Stimulated activated CD8-positive, alpha-beta memory T cell treated with anti-CD3 and anti-CD28 coated beads, Interleukin-12 subunit alpha, Interleukin-12 subunit beta, amount 100 ng/mL, for 24 hours (primary cell): ENCODE data around the gene MYH16.
"Not testable (repeated sequence)": the region's sequence is repeated elsewhere in the genome, so short reads cannot be mapped to it uniquely, and the experiment has no call there.

ENCODE experiments used
- DNase-seq: peaks from one replicate; pipeline ENCODE4 v3.0.0-alpha.2; 2020; ENCODE audit errors: extremely low read depth

Gene MYH16

GRCh38 chr7:99272476-99273045 is at the start of gene MYH16:
Gene MYH16 (plus strand): TSS chr7:99272839.
- no peak for DNase-seq

DNA sequence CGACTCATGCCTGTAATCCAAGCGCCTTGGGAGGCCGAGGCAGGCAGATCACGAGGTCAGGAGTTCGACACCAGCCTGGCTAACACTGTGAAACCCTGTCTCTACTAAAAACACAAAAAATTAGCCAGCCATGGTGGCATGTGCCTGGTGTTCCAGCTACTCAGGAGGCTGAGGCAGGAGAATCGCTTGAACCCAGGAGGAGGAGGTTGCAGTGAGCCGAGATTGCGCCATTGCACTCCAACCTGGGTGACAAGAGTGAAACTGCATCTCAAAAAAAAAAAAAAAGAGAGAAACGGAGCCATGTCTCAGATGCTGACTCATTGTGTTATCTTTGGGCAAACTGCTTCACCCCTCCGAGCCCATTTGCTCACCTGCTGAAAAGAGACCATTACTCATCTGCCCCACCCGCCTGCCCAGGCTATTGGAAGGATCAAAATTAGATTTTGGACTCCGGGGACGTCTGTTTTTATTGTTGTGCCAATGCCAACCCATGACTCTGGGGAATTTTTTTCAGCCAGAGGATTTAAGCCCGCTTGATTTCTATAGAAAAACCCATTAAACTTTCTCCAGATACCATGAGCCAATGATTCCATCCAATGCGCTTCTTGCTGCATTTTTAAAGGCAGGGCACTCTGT is 48.3 kb upstream of the MYH16 start:
- DNase-seq = not testable (repeated sequence)

GRCh38 chr7:99224899-99225265 is 47.8 kb upstream of the MYH16 start:
- DNase-seq = no peak

DNA sequence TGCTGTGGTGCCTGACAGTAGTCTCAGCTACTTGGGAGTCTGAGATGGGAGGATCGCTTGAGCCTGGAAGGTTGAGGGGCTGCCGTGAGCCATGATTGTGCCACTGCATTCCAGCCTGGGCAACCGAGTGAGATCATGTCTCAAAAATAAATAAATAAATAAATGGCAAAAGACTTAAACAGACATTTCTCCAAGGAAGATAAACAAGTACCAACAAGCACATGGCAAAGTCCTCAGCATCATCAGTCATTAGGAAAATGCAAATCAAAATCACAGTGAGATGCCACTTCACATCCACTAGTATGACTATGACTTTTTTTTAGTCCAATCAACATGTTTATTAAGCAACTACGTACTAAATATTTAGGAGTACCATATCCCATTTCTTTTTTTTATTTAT is 43.4 kb upstream of the MYH16 start:
- no peak for DNase-seq

DNA sequence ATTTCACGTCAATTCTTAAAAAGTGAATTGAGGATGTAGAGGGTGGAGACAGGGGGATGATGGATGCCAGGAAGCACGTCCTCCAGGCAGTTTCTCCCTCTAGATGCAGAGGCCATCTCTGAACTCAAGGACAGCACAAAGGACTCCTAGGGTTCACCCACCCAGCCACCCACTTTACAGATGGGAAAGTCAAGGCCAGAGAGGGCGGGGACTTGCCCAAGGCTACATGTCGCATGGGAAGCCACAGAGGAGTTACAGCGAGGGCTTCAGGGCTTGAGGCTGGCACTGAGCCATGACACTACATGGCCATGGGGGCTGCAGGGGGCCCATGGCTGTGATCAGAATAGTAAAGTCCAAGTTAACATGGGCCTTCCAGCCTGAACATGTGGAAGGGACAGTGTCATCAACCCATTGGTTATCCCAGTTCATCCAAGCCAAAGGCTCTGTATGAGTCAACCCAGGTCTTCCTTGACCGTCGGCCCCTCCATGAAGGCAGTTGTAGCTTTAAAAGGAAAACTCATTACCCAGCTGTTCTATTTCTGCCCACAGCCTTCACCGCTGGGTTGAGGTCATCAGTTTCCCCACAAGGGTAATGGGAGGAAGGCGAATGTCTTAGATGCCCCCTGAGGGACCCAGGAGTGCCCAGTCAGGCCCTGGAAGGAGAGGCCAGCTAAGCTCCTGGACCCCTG is 40.4 kb upstream of the MYH16 start:
- no peak for DNase-seq

GRCh38 chr7:99232955-99233354 is 39.7 kb upstream of the MYH16 start:
- not testable (repeated sequence) for DNase-seq

DNA sequence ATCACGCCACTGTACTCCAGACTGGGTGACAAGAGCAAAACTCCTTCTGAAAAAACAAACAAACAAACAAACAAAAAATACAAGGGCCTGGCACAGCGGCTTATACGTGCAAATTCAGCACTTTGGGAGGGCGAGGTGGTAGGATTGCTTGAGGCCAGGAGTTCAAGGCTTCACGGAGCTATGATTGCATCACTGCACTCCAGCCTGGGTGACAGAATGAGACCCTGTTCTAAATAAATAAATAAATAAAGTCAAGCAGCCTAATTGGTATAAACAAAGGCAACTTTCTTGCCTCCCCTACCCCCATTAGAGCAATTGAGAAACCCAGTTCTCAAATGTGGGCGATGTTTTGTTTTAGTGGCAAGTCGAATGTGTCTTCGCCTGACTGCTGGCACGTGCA is 38.5 kb upstream of the MYH16 start:
- no peak for DNase-seq

- DNase-seq = no peak
Measured at GRCh38 chr7:99235925-99236324, 36.7 kb upstream of the MYH16 start.

GRCh38 chr7:99237876-99238275 is 34.8 kb upstream of the MYH16 start:
- DNase-seq = not testable (repeated sequence)

DNA sequence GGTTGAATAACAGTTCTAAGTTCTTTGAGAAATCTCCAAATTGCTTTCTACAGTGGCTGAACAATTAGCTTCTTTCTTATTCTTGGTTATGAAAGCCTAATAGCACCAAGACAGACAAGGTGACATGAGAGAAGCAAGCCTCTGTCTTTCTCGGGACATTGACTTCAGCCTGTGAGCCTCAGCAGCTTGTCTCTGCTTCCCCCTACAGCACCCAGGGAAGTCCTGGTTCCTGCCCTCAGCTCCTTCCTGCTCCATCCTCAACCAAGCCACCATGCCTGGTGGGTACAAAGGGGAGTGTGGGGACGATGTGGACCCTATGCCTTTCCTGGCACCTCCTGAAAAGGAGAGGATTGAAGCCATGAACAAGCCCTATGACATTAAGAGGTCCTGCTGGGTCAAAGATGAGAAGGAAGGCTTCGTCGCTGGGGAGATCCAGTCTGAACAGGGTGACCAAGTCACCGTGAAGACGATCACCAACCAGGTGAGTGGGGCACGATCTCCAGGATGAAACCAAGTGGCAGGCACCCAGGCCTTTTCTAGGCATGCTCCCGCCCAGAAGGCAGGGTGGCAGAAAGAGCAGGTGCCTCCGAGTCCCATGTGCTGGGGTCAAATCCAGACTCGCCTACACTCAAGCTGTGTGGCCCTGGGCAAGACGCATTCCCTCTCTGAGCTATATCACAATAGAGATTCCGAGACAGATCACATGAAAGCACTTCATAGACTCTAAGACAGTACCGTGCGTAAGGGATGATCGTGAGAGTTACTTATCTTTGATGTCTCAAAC is 33.9 kb upstream of the MYH16 start:
- DNase-seq = no peak

GRCh38 chr7:99242682-99243081 is 30.0 kb upstream of the MYH16 start:
- no peak for DNase-seq

GRCh38 chr7:99243751-99244337 is 28.8 kb upstream of the MYH16 start:
- DNase-seq = no peak

DNA sequence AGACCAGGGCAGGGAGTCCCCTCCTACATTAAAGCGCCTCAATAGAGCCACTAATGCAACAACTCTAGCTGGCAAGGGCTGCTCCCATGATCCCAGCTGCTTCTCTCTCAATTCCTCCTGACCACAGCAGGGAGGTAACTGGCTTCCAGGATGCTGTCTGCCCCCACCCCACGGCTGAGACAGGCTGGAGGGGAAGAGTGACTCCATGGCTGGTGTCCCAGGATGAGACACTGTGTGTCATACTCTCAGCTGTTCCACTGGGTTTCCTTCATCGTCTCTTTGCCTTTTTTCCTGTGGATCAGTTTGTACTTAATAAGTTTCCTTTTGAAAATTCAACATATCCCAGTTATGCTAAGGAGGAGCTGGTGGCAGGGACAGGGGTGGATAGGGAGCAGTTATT is 27.7 kb upstream of the MYH16 start:
- no peak for DNase-seq

GRCh38 chr7:99248391-99249095 is 24.1 kb upstream of the MYH16 start:
- no peak for DNase-seq

DNA sequence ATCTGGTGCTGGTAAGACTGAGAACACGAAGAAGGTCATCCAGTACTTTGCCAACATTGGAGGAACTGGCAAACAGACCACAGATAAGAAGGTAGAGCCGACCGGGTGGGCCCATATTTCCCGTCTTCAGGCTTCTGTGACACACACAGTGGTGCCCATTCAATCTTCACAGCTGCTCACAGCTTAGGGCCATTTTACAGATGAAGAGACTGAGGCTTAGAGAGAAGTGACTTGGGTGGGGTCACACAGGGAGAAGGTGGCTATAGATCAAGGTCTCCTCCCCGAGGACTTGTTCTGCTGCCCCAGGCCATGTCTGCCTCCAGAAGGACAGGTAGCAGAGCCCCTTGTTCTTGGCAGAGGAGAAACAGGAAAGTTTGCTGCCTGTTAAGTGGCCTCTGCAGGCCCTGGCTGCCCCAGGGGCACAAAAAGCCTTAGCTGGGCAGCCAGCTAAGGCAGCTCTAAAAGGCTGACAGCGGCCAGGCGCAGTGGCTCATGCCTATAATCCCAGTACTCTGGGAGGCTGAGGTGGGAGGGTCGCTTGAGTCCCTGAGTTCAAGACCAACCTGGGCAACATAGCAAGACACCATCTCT is 22.6 kb upstream of the MYH16 start:
- no peak for DNase-seq

- DNase-seq = no peak
Measured at GRCh38 chr7:99252166-99252895, 20.3 kb upstream of the MYH16 start.

DNA sequence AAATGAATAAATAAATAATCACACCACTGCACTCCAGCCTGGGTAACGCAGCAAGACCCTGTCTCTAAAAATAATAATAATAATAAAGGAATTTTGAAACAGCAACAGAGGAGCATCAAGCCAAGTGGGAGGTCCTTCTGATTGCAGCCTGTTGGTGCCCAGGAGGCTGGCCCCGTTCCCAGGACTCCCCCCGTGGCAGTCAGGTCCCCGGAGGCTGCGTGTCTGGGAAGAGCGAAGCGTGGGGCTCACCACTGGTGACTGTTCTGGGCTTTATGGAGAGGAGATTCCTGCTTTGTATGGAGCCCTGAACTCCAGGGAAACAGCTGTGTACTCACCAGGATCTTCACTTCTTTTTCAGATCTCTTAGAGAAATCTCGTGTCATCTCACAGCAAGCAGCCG is 19.3 kb upstream of the MYH16 start:
- no peak for DNase-seq

- no peak for DNase-seq
Measured at GRCh38 chr7:99254390-99254789, 18.2 kb upstream of the MYH16 start.

DNA sequence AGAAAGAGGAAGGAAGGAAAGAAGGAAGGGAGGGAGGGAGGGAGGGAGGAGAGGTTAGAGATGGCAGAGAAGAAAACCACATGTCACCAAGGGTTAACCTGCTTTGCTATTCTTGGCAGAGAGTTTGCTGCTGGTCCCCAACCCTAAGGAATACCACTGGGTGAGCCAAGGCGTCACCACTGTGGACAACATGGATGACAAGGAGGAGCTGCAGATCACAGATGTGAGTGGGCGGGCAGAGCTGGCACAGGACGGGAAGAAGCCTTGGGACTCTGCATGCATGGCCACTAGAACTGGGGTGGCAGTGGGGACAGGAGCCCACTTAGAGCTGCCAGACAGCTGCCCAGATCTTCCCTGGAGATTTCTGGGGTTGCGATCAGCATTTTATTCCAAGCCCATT is 17.2 kb upstream of the MYH16 start:
- no peak for DNase-seq

DNA sequence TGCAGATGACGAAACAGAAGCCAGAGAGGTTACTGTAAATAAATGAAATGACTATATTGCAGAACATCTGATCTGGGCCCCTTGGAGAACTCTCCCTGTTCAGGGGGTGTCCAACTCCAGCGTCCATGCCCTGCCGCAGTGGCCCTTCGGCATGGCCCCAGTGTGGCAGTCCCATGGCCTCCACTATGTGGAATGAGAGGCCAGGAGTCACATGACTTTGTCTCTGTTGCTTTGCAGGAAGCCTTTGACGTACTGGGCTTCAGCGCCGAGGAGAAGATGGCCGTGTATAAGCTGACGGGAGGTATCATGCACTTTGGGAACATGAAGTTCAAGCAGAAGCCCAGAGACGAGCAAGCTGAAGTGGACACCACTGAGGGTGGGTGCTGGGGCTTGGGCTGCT is 15.6 kb upstream of the MYH16 start:
- no peak for DNase-seq

GRCh38 chr7:99257675-99258074 is 15.0 kb upstream of the MYH16 start:
- DNase-seq = no peak
